GM13977 (cell line): ENCODE measurements around the gene MYO5B.

ENCODE experiments used
- DNase-seq: peaks from one replicate; pipeline ENCODE4 v3.0.0; 2012; ENCODE audit warnings: low spot score
- CTCF ChIP-seq: IDR thresholded peaks from 2 replicates; pipeline ENCODE4 v1.5.1; 2012; ENCODE audit warnings: mild to moderate bottlenecking, control low read depth; ENCODE audit not compliant: insufficient read depth; ENCODE audit errors: extremely low read depth, missing control alignments
- in situ Hi-C: fragments of 300-500 bp; cut with MboI; formaldehyde crosslinking; loops from one replicate; pipeline ENCODE4 v1.12.0; 2022; ENCODE audit warnings: low sequenced_read_pairs, low pct_unique_long_range_greater_than_20kb, mixed read lengths, inconsistent platforms; ENCODE audit not compliant: unreplicated experiment

Gene MYO5B

GRCh38 chr18:49827996-49828395, 367.0 kb downstream of the MYO5B start:
- DNase-seq: no peak
- in situ Hi-C loops: no loop called here
- no peak for TF ChIP-seq CTCF

GRCh38 chr18:49819823-49820671, 374.9 kb downstream of the MYO5B start:
- no peak for DNase-seq
- in situ Hi-C loops: no loop called here

GRCh38 chr18:49819071-49819662, 375.8 kb downstream of the MYO5B start:
- no peak for TF ChIP-seq CTCF
- in situ Hi-C loops: no loop called here
- DNase-seq: no peak

More at GRCh38 chr18:49819823-49820671, 374.9 kb downstream of the MYO5B start:
- TF ChIP-seq CTCF: no peak

DNA sequence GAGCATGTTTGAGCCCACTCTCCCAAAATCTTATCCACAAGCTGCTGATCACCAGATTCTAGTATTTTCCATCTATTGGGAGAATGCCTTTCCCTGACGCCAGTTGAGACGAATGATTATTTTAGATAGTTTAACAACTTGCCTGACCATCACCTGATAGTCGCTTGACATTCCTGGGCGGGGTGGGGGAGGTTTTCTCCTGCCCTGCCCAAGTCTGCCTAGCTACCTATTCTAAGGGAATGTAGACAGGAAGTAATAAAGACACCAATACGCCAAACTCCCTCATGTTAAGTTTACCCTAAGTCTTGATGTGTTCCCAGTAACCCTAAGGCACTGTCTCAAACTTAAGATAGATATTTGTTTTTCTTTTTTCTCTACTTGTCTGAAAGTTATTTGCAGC, 377.0 kb downstream of the MYO5B start:
- in situ Hi-C loops: no loop called here
- TF ChIP-seq CTCF: no peak
- DNase-seq: no peak

GRCh38 chr18:49815927-49816326, 379.0 kb downstream of the MYO5B start:
- no peak for TF ChIP-seq CTCF

DNA sequence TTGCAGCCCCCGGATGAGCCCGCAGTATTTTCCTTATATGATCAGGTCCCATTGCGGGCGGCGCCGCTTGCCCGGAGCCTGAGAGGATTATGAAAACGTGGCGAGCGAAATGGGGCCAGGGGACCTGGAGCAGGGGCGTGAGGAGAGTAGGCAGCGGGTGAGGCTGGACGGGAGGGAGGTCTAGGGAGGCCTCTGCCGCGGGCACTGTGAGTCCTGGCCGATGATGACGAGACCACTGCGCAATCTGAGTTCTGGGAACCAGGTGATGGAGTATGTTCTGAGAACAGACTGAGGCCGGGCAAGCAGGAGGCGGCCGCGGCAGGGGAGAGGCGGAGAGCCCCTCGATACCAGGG, 380.8 kb downstream of the MYO5B start:
- peak; percentile 43 for DNase-seq
- in situ Hi-C loops: no loop called here
- no peak for TF ChIP-seq CTCF

More at GRCh38 chr18:49815927-49816326, 379.0 kb downstream of the MYO5B start:
- DNase-seq: no peak
- in situ Hi-C loops: no loop called here
